Tibial nerve (tissue), 4 donors: ENCODE measurements around the gene ANP32E.
"Not testable (repeated sequence)": the region's sequence is repeated elsewhere in the genome, so short reads cannot be mapped to it uniquely, and the experiment has no call there.

Experiments used
- CTCF ChIP-seq, 5 experiments: fragments of 200-600 bp in 3 of 5; fragments of 450-650 bp in 2 of 5; sonication (generic) in 3 of 5; IDR thresholded peaks; one replicate each; pipeline ENCODE4 v1.5.1; 2016 to 2019; ENCODE audit warnings: antibody characterized with exemption in 5 of 5, mild to moderate bottlenecking in 3 of 5, moderate library complexity in 2 of 5
- EP300 ChIP-seq, 2 donors: sonication (generic); formaldehyde crosslinking; IDR thresholded peaks; one replicate each; pipeline ENCODE4 v1.6.1; 2017; ENCODE audit warnings: antibody characterized with exemption in 2 of 2, mild to moderate bottlenecking in 1 of 2

- not testable (repeated sequence) for TF ChIP-seq CTCF, EP300 (IDR thresholded peaks at IDR 0.05)
Observed at GRCh38 chr1:150208460-150208859, 27.5 kb downstream of the ANP32E start.
